Smooth muscle cell (in vitro differentiated cells): ENCODE data around the gene RSPRY1. TPM values are rescaled to one million over a fixed set of nuclear protein-coding genes. Genes with fewer than 3 reads are reported as not detected.

Experiments
- DNase-seq: peaks from one replicate; lab custom pipeline; 2025; ENCODE audit not compliant: unreplicated experiment; lab: John Stamatoyannopoulos, UW
- H2AFZ ChIP-seq: fragments of 200-600 bp; sonication (generic); 2 replicates; pipeline ENCODE4 v1.6.0; 2016; ENCODE audit warnings: antibody characterized with exemption, low read depth, mild to moderate bottlenecking
- H3F3A ChIP-seq: fragments of 200-600 bp; sonication (generic); 2 replicates; pipeline ENCODE4 v1.6.0; 2017; ENCODE audit warnings: antibody characterized with exemption, low read depth
- H3K27ac ChIP-seq: fragments of 200-600 bp; sonication (generic); 2 replicates; pipeline ENCODE4 v1.5.1; 2016; ENCODE audit warnings: low read depth, mild to moderate bottlenecking
- H3K27me3 ChIP-seq: fragments of 200-600 bp; sonication (generic); 2 replicates; pipeline ENCODE4 v1.6.1; 2016; ENCODE audit warnings: low read depth, mild to moderate bottlenecking
- H3K36me3 ChIP-seq: fragments of 200-600 bp; sonication (generic); 2 replicates; pipeline ENCODE4 v1.5.1; 2016; ENCODE audit warnings: low read depth
- H3K4me1 ChIP-seq: fragments of 200-600 bp; sonication (generic); 2 replicates; pipeline ENCODE4 v1.5.1; 2016; ENCODE audit warnings: low read depth
- H3K4me2 ChIP-seq: fragments of 200-600 bp; sonication (generic); 2 replicates; pipeline ENCODE4 v1.6.0; 2016; ENCODE audit warnings: mild to moderate bottlenecking
- H3K4me3 ChIP-seq: fragments of 200-600 bp; sonication (generic); 2 replicates; pipeline ENCODE4 v1.5.1; 2016; ENCODE audit warnings: mild to moderate bottlenecking
- H3K79me2 ChIP-seq: fragments of 200-600 bp; sonication (generic); 2 replicates; pipeline ENCODE4 v1.6.0; 2016; ENCODE audit warnings: low read depth, mild to moderate bottlenecking
- H3K9ac ChIP-seq: fragments of 200-600 bp; sonication (generic); 2 replicates; pipeline ENCODE4 v1.6.0; 2016; ENCODE audit warnings: low read depth
- H3K9me3 ChIP-seq: fragments of 200-600 bp; sonication (generic); replicated peaks from 2 replicates; pipeline ENCODE4 v1.5.1; 2016; ENCODE audit warnings: low read depth
- H4K20me1 ChIP-seq: fragments of 200-600 bp; sonication (generic); 2 replicates; pipeline ENCODE4 v1.6.0; 2016; ENCODE audit warnings: low read depth
- CTCF ChIP-seq: fragments of 200-600 bp; sonication (generic); IDR thresholded peaks from 2 replicates; pipeline ENCODE4 v1.5.1; 2017; ENCODE audit warnings: borderline replicate concordance, mild to moderate bottlenecking, antibody characterized with exemption; ENCODE audit not compliant: insufficient read depth, poor library complexity, severe bottlenecking
- WGBS: methylation state at CpG from one replicate; pipeline ENCODE4 v1.1.7; 2016; ENCODE audit warnings: low lambda C conversion rate; 5-methylcytosine and 5-hydroxymethylcytosine counted together
- polyA plus RNA-seq: library from polyadenylated mRNA; unstranded; fragments of >200 nt; fragmentation: Nextera tagmentation; extraction: Ambion mirVana; gene quantifications from 2 replicates; pipeline ENCODE4 v1.2.1, GENCODE V29; 2016
- total RNA-seq: library from RNA; depleted of rRNA; stranded (reverse); fragments of >200 nt; gene quantifications from 2 replicates; pipeline ENCODE4 v1.2.3, GENCODE V29; 2014

The RSPRY1 gene
- total and polyA plus RNA-seq, 2 experiments from 2014 or later = 42.0 to 57.1 TPM

- H3K79me2 ChIP-seq = no peaks in the 10 kb centered on the region
- no peak overlapping the region for H2AFZ ChIP-seq
- no peak for DNase-seq
- no peaks in the 10 kb centered on the region for H3K9me3 ChIP-seq
- TF ChIP-seq CTCF = no peak
- no peaks in the 10 kb centered on the region for H3F3A ChIP-seq
- peaks cover 22% of the 10 kb centered on the region for H3K27me3 ChIP-seq
- no peaks in the 10 kb centered on the region for H4K20me1 ChIP-seq
- peak overlapping the region; percentile 46 for H3K4me3 ChIP-seq
- H3K4me2 ChIP-seq = peak overlapping the region; percentile 86
- WGBS = 19% methylated on average over 13 of the region's 14 CpGs
- no peaks in the 10 kb centered on the region for H3K36me3 ChIP-seq
- no peak overlapping the region for H3K27ac ChIP-seq
- H3K9ac ChIP-seq = no peak overlapping the region
- H3K4me1 ChIP-seq = no peaks in the 10 kb centered on the region
These were observed 97.8 kb downstream of the RSPRY1 start for GRCh38 chr16:57283959-57284208.

GRCh38 chr16:57284209-57284951 lies 98.3 kb downstream of the RSPRY1 start, which contains the start of gene PLLP:
TSS of gene PLLP (minus strand) at chr16:57284672. CDS start at chr16:57284540, 132 bp downstream.
- no peak for DNase-seq
- 3% methylated on average over 86 of the region's 95 CpGs for WGBS
- no peaks in the 10 kb centered on the region for H3K79me2 ChIP-seq
- no peaks in the 10 kb centered on the region for H3K9me3 ChIP-seq
- no peaks in the 10 kb centered on the region for H3K36me3 ChIP-seq
- TF ChIP-seq CTCF = no peak
- H3K4me1 ChIP-seq = no peaks in the 10 kb centered on the region
- no peaks in the 10 kb centered on the region for H4K20me1 ChIP-seq
- no peaks in the 10 kb centered on the region for H3F3A ChIP-seq
- H3K27me3 ChIP-seq = peaks cover 22% of the 10 kb centered on the region
- H3K9ac ChIP-seq = no peak within 1 kb of the TSS
- H2AFZ ChIP-seq = peak within 1 kb of the TSS; percentile 63
- H3K4me3 ChIP-seq = peak within 1 kb of the TSS; percentile 46
- H3K4me2 ChIP-seq = peak within 1 kb of the TSS; percentile 86
- no peak within 1 kb of the TSS for H3K27ac ChIP-seq

- H3K9ac ChIP-seq = no peak overlapping the region
- H3K27ac ChIP-seq = no peak overlapping the region
- no peaks in the 10 kb centered on the region for H3F3A ChIP-seq
- H3K4me1 ChIP-seq = no peaks in the 10 kb centered on the region
- H3K9me3 ChIP-seq = no peaks in the 10 kb centered on the region
- no peaks in the 10 kb centered on the region for H4K20me1 ChIP-seq
- H3K27me3 ChIP-seq = peaks cover 22% of the 10 kb centered on the region
- TF ChIP-seq CTCF = no peak
- peak overlapping the region; percentile 86 for H3K4me2 ChIP-seq
- DNase-seq = no peak
- 17% methylated on average over 22 of the region's 22 CpGs for WGBS
- H3K4me3 ChIP-seq = peak overlapping the region; percentile 46
- H3K36me3 ChIP-seq = no peaks in the 10 kb centered on the region
- peak overlapping the region; percentile 63 for H2AFZ ChIP-seq
- H3K79me2 ChIP-seq = no peaks in the 10 kb centered on the region
These were observed 98.8 kb downstream of the RSPRY1 start for GRCh38 chr16:57284952-57285363.

GRCh38 chr16:57285379-57285778 lies 99.2 kb downstream of the RSPRY1 start:
- WGBS = 80% methylated on average over 5 of the region's 5 CpGs
- Histone ChIP-seq H3K27me3 (peaks cover 22% of the 10 kb centered on the region), H3K9me3 (no peaks in the 10 kb centered on the region), H3K4me3 (no peak overlapping the region), H3F3A (no peaks in the 10 kb centered on the region), H3K9ac (no peak overlapping the region), H3K27ac (no peak overlapping the region), H3K79me2 (no peaks in the 10 kb centered on the region), H3K36me3 (no peaks in the 10 kb centered on the region), H3K4me1 (no peaks in the 10 kb centered on the region), H4K20me1 (no peaks in the 10 kb centered on the region), H2AFZ (no peak overlapping the region), H3K4me2 (no peak overlapping the region)
- no peak for TF ChIP-seq CTCF
- DNase-seq = no peak
